NCI-H187 (cell line): Measurements from ENCODE around the gene DUSP22.
"Not testable (repeated sequence)": the region's sequence is repeated elsewhere in the genome, so short reads cannot be mapped to it uniquely, and the experiment has no call there.

ENCODE experiments used
- DNase-seq, 2 experiments: peaks; one replicate each; lab custom pipeline; 2025; lab: John Stamatoyannopoulos, UW

The DUSP22 gene

DNA sequence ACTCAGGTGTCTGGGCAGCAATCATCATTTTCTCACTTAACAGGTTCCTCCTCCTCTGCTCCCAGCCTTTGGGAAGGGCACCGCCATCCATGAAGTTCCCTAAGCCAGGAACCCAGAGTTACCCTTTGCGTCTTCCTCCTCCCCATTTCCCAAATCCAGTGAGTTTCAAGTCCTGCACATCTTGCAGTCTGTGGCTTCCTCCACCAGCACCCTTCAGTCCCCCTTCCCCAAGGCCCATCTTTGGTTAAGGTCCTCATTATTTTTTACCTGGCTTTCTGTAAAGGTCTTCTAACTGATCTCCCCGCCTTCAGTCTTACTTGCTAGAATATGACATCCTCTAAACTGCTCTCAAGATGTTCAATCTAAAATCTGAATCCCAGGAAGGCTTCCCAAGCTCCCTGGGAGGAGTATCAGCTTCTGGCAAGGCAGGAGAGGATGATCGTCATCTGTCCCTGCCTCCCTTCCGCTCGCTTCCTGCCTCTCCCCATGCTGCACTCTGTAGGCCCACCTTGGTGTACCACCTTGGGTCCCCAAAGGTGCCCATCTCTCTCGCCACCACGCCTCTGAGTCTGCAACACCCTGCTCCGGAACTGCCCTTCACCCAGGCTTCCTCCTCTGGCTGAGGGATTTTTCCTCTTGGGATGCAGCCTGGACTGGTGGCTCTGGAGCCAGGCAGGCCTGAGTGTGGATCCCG, 11.4 kb upstream of the DUSP22 start:
- no peak for DNase-seq

DNA sequence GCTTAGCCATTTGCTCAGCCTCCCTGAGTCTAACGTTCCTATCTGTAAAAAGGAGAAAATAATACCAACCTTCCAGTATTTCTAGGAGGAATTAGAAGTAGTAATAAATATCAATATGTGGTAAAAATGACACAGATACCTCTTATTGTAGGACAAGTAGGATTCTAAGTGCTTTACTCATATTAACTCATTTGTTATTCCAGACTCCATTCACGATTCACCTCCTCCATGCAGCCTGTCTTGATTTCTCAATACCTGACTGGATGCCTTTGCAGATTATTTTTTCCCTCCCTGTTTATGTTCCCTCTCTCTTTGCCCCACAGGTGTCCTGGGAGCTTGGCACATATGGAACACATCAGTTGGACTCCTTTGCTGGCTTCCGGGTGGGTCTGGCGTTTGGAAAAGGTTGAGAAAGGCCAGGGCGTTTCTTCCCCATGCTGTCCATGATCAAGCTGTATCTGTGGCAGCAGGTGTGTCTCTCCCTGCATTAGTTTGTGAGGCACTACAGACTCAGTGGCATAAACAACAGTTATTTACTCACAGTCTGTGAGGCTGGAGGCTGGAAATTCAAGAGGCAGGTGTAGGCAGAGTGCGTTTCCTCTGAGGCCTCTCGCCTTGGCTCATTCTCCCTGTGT, 10.7 kb upstream of the DUSP22 start:
- DNase-seq = no peak

DNA sequence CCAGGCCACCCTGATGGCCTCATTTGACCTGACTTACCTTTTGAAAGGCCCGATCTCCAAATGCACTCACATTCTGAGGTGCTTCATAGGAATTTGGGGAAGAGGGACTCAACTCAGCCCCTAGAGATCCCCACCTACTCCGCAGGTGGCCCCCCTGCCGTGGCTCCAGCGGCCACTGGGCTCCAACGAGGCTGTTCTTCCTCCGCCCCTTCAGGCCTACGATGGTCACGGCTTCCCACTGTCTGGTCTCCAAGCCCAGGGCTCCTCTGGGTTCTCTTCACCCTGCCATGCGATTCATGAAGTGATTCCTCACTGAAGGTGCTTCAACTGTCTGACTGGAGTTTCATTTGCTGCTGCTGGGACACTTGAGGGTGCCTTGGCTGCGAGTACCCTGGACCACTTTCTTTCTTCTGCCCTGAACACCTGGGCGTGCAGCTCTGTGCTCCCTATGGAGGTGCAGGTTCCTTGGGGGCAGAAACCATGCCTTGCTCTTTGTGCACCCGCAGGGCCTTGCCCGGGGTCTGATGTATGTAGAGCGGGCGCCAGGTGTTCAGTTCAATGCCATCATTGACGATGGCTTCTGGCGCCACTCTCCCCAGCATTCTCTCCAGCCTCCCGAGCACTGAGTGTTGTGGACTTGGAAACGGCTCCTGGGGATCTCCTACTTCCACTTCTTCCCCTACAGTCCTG, 10.0 kb upstream of the DUSP22 start:
- DNase-seq = no peak

DNA sequence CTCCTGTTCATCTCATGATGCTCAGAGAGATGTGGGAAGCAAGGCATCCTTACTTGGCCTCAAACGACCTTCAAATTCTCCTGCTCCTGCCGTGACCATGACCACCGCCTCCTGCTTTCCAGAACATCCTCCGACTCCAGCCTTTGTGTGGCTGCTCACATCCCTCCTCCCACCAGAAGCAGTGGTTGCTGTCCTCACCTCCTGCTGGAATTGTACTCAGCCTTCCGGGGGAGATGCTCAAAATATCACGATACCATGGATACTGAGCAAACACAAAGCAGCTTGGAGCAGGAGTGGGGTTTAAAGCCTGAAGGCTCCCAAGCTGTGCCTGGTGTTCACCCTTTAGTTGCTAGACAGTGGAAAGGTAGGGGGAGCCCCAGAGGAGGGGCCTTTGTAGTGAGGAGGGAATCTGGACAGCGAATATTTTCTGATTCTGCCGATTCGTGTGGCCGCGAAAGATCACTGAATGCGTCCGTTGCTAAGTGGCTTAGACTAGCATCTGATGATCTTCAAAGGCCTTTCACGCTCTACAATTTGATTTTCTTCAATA, 9.3 kb upstream of the DUSP22 start:
- no peak for DNase-seq

DNA sequence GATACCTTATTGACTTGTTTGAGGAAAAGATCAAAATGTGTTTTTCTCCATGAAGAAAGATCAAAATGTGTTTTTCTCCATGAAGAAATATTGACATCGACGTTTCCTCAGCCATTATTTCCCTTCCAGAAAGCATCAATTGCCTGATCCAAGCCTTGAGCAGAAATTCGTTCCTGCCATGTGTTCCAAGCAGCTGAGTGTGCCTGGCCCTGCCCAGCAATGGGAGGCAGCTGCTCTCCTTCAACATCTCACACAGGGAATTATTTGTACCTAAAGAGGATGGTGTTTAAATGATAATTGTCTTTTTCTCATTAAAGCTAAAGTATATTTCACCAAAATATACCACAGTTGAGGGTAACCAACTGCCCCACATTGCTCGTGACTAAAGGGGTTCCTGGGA, 7.8 kb upstream of the DUSP22 start:
- no peak for DNase-seq

DNA sequence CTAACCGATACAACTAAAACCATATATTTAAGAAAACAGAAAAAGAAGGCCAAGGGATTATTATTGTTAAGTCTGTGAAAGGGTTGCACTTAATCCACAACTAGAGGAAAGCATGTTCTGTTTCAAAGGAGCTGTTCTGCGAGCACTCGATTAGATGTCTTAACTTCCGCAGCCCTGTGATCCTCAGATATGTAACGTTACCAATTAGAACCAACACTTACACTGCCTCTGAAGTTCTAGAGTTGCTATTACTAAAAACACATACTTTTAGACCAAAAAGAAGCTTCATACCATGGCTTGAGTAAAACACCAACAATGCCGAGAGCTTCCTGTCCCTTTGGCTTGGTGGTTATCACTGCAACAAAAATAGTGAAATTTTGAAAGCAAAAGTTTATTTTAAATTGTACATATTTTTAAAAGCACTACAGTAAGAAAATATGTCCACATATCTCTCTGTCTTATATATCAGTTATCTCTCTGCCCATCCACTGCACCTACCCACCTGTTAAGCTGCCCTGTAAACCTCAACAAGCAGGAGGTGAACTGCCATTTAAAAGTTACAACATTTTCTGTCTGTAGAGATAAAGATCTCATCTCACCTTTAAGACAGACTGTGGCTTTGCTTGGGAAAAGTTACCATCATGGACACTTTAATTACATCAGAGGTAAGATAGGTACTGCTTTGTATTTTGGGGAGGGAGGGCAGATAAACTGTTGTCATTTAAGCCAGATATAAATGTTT, 7.1 kb upstream of the DUSP22 start:
- DNase-seq = no peak

DNA sequence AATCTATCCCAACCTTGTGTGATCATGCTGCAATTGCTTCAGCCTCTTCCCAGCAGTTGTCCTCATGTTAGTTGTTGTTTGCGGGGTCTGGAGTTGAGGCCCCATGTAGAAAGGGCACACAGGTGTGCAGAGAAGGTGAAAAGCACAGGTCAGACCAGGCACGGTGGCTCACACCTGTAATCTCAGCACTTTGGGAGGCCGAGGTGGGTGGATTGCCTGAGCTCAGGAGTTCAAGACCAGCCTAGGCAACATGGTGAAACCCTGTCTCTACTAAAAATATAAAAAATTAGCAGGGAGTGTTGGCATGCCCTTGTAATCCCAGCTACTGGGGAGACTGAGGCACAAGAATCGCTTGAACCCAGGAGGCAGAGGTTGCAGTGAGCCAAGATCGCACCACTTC, 6.4 kb upstream of the DUSP22 start:
- DNase-seq = not testable (repeated sequence)

DNA sequence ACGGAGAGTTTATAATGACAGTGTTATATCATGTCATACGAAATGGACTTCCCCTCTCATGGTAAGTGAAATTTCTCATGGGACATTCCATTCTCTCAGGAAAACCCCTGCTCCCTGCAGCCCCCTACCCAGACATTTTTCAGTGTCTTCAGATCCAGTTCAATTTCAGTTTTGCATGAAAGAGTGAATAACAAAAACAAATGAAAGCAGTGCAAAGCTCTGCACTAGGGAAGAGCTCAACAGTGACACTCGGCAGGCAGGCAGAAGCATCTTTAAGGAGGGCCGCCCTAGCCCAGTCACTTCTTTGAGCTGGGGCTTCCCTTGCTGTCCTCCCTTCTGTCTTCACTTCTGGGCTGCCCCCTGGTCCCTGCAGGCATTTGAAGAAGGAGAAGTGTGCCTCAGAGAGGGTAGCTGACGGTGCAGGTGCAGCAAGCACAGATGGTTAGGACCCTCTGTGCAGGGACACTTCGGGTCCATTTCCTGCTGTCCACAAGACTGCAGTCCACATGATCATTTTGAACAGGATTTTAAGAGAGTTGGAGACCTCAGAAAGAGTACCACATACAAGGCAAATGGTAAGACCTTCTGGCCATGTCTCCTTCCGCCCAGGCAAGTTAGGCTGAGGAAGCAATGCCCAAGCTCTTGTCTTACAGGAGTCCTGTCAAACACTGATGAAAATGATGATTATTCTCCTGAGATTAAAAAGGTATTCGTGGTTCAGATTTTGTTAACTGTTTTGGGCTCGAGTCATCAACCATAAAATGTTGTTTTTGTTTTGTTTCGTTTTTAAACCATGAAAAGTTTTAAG, 5.4 kb upstream of the DUSP22 start:
- DNase-seq = no peak

DNA sequence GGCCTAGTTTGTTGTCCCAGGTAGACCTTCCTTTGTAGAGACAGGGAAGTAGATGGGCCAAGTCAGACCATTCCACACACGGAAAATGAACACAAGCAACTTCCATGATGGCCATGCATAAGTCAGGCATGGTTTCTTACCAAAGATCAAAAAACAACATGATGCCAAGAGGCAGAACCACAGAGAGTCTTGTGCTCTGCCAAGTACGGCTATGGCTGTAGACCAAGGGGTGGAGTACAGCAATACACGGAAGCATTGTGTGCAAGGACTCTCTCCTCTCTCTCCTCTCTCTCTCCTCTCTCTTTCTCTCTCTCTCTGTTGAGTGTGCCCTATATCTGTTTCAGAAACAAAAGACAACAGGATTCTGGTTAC, 4.8 kb upstream of the DUSP22 start:
- no peak for DNase-seq

DNA sequence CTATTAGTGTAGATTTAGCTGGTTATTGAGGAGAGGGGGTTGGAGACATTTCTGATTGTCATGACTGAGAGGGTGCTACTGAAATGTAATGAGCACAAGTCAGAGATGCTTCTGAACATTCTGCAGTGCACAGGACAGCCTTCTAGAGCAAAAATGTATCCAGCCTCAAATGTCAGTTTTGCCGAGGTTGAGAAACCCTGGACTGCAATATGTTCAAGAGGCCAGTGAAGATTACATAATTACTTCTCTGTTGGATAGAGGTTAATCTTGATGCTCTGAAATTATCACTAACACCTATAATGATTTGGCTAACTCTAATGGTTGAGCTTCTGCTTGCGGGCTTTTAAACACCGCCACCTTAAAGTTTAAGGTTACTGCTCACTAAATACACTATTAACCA, 3.4 kb upstream of the DUSP22 start:
- no peak for DNase-seq

DNA sequence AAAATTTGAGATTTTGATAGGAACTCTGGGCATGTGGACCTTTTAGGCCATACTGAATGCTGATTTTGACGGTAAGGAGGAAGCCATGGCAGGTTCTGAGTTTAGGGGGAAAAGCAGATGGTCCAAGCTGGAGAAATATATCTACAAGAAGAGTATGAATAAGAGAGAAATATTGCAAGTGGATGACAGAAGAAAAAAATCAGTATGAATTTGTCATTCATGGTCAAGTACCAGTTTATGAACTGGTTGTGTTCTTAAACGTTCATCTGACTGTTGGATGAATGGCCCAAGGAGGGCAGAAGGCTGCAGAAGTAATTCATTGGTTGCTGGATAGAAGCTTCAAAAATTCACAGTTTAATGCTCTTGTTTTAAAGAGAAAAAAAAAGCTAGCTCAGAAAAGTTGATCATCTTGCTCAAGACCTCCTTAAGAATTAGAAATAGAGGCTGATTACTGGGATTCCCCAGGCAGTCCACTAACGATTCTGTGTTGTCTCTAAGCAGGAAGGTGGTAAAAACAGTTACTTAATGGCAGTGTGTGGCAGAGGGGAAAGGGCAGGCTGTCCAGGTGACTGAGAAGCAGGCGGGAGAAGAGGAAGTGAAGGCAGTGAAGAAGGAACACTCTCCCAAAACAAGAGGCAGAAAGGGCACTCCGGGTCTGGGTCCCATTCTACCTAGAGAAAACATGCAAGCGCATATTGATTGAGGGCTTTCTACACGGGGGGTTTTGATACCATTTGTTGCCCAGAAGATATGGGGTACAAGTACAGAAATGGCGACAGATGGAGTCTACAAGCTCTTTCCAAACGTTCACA, 2.0 kb upstream of the DUSP22 start:
- no peak for DNase-seq

DNA sequence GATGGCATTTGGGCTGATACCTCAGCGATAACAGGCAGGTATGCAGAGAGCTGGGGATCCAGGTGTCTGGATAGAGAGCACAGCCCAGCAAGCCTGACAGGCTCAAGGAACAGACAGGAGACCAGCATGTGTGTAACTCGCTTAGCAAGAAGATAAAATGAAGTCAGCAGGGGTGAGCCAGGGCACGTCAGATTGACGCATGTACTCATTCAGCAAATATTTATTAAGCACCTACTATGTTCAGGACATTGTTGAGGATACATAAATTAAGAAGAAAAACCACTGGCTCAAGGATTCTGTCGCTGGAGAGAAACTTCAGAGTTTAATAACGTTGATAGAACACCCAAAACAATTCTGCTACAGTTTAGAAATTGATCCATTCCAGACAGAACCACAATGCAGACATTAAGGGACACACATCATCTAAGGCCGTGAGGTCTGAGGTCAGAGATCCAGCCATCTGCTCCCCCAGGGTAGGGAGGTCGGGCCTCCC, 1.0 kb upstream of the DUSP22 start:
- no peak for DNase-seq

DNA sequence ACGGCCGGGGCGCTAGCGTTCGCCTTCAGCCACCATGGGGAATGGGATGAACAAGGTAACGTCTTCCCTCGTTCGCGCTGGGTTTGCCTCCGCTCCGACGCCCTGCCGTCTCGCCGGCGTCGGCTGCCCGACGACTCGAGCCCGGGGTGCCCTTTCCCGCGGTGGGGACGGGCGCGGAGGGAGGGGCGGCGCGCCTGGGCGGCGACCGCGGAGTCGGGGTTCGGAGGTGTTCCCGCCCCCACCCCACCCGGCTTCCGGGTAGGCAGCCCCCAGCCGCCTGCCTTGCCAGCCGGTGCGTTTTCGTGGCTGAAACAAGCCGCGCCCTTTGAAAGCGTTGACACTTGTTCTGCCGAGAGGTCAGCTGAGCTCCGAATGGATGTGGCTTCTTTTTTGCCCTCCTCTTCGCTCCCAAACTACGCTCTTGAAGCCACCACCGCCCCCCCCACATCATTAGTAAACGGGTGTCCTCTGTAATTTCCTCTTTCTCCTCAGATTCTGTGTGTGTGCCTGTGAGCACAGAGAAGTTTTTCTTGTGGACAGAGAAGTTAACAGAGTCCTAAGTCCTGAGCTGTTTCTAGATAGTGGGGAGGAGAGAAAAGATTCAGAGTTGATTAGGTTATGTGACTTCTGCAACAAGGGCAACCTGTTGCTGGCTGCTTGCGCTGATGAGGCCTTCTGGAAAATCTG, 362 bp downstream of the DUSP22 start:
- DNase-seq = no peak

DNA sequence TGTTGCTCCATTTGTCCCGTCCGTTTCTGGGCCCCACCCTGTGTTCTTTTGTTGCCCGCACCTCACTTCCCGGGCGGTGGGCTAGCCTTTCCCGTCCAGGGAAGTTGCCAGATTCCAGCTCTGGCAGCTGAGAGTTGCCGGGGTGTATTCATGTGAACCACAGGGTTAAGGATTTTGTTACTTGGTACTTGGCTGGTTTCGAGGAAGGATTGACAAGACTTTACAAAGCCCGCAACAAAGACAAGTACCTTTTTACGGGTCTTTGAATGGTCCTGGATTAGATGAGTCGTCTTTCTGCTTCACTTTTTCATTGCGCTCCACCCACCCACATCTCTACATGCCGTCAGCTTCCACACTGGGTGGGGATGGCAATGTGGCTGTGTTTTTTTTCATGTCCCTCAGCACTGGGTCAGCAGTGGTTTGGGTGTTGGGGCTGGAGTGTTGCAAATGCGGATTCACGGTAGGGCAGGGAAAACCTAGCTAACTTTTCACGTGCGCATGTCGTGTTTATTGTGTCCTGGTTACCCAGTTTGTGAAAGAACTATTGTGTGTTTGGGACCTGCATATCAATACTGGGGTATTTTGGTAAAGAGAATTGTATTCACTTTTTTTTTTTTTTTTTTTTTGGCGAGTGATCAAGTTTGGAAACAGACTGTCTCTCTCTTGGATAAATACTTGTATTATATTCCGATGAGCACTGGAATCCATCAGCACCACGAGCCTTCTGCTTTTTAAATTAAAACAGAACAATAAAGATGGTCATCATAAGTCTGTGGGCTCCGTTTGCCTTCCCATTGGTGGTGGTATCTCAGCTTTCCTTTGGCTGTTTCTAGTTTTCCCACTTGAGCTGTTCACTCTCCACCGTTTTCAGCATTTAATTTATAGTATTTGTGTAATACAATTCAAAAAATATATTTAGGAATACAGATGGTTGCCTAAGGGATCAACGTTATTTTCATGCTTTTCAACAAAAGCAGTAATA, 1.2 kb downstream of the DUSP22 start:
- DNase-seq = no peak

DNA sequence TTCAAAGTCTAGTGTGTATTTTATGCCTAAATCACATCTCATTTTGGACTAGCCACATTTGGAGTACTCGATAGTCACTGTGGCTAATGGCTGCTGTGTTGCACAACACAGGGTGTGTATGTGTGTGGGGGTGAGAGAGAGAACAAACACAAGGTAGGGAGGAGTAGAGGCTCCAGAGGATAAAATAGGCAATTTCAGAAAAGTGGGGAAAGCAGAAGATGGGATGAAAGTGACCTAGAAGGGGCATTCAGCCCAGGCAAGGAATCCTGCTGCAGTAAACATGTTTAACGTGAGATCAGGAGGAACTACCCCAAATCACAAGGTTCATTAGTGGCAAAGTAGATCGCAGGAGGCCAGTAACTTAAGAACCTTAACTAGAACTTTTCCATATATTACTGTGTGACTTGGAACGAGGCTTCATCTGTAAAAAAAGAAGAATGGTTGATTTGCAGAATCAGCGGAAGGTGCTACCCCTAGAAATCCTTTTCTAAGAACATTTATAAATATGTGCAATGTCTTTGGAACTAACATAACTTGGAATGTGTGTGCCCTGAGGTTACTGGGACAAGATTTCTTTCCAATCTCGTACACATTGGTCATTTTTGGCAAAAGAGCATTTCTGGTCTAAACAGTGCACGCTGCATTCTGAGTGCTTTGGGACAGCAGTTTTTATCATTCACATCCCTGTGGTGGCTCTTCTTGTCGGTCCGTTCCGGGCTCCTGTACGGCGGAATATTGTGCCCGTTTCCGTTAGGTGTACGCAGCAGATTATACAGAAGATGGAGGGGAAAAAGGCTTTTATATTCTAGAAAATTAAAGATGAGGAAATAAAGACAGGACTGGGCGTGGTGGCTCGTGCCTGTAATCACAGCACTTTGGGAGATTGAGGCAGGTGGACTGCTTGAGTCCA, 2.6 kb downstream of the DUSP22 start:
- DNase-seq = no peak

DNA sequence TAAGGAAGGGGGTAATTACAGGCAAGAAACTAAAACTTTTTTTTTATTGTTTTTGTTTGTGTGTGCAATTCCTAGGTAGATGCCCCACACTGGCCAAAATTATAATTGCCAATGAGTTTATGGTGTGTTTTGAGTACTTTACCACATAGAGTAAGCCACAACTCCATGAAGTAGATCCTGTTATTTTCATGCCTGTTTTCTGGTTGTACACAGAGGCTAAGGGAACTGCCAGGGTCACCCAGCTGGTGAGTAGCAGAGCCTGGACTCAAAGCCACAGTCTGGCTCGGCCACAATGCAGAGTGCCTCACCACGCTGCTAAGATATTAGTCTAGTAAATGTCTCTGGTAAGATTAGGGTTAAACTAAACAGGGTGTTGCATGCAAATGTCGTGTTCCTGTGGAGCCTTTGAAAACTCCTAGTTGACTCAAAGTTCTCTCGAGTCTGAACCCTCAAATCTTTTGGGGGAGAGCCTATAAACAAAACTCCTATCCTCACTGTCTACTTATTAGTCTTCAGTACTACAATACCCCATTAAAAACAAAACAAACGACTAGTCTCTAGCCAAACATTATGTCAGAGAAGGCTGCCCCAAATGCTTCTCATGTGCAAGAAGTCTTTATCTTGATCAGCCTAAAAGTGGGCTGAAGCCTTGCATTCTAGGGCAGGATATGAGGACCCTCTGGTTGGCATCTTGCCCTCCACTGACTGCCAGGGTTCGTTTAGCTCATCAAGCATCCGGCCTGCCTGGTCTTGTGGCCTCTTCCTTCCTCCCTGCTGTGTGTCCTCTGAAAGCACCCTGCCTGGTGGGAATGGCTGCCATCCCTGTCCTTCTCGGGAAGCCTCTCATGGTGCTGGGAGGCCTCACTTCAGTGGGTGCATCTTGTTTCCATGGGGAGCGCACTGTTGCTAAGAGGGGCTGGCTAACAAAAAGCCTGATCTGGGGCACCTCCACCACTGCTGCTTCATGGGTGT, 4.2 kb downstream of the DUSP22 start:
- no peak for DNase-seq
